GM23338 (cell line): ENCODE measurements around the gene THYN1. TPM values are rescaled to one million over a fixed set of nuclear protein-coding genes. Genes with fewer than 3 reads are reported as not detected.

Source experiments
- ATAC-seq: fragments of 200-7000 bp; cut with Tn5 transposase; 3 replicates; pipeline ENCODE4 v1.9.1; 2020
- DNase-seq: peaks from one replicate; pipeline ENCODE4 v3.0.0-alpha.2; 2015; ENCODE audit warnings: low spot score
- H2AFZ ChIP-seq: fragments of 200-600 bp; sonication (generic); 2 replicates; pipeline ENCODE4 v1.8.0; 2016; ENCODE audit warnings: antibody characterized with exemption, mild to moderate bottlenecking, moderate library complexity
- H3F3A ChIP-seq: fragments of 200-600 bp; sonication (generic); replicated peaks from 2 replicates; pipeline ENCODE4 v1.8.0; 2017; ENCODE audit warnings: antibody characterized with exemption, mixed run types, low read depth
- H3K27ac ChIP-seq: fragments of 200-600 bp; sonication (generic); 2 replicates; pipeline ENCODE4 v1.6.1; 2016; ENCODE audit warnings: low read depth
- H3K27me3 ChIP-seq: fragments of 200-600 bp; sonication (generic); 2 replicates; pipeline ENCODE4 v1.8.0; 2016; ENCODE audit warnings: mild to moderate bottlenecking, mixed run types, moderate library complexity; ENCODE audit not compliant: insufficient read depth
- H3K36me3 ChIP-seq: fragments of 200-600 bp; sonication (generic); 2 replicates; pipeline ENCODE4 v1.8.0; 2016; ENCODE audit warnings: mild to moderate bottlenecking; ENCODE audit not compliant: insufficient read depth
- H3K4me1 ChIP-seq: fragments of 200-600 bp; sonication (generic); 2 replicates; pipeline ENCODE4 v1.8.0; 2016; ENCODE audit warnings: mild to moderate bottlenecking, moderate library complexity; ENCODE audit not compliant: insufficient read depth
- H3K4me2 ChIP-seq: fragments of 200-600 bp; sonication (generic); 2 replicates; pipeline ENCODE4 v1.7.1; 2017; ENCODE audit warnings: mixed run types
- H3K4me3 ChIP-seq: fragments of 200-600 bp; sonication (generic); 2 replicates; pipeline ENCODE4 v1.6.1; 2016; ENCODE audit warnings: mixed run types
- H3K79me2 ChIP-seq: fragments of 200-600 bp; sonication (generic); replicated peaks from 2 replicates; pipeline ENCODE4 v1.8.0; 2017; ENCODE audit warnings: mild to moderate bottlenecking; ENCODE audit not compliant: insufficient read depth
- H3K9me2 ChIP-seq: fragments of 200-600 bp; sonication (generic); 2 replicates; pipeline ENCODE4 v1.8.0; 2017; ENCODE audit not compliant: insufficient read depth
- H4K20me1 ChIP-seq: fragments of 200-600 bp; sonication (generic); replicated peaks from 2 replicates; pipeline ENCODE4 v1.8.0; 2017; ENCODE audit warnings: mild to moderate bottlenecking; ENCODE audit not compliant: insufficient read depth
- H3K27ac Mint-ChIP-seq: 2 replicates; pipeline ENCODE4 v1.8.0; 2020; ENCODE audit warnings: inconsistent platforms, mild to moderate bottlenecking, moderate library complexity, mixed read lengths
- H3K27me3 Mint-ChIP-seq: 3 replicates; pipeline ENCODE4 v1.8.0; 2022; ENCODE audit warnings: low read depth, mild to moderate bottlenecking, moderate library complexity, mixed read lengths, inconsistent platforms; ENCODE audit not compliant: insufficient read depth, poor library complexity
- H3K36me3 Mint-ChIP-seq: 3 replicates; pipeline ENCODE4 v1.8.0; 2021; ENCODE audit warnings: low read depth, mild to moderate bottlenecking, inconsistent platforms, moderate library complexity, mixed read lengths
- H3K4me1 Mint-ChIP-seq: 3 replicates; pipeline ENCODE4 v1.8.0; 2020; ENCODE audit warnings: mild to moderate bottlenecking, inconsistent platforms, mixed read lengths
- H3K4me3 Mint-ChIP-seq: 3 replicates; pipeline ENCODE4 v1.8.0; 2021; ENCODE audit warnings: moderate library complexity, mild to moderate bottlenecking, inconsistent platforms, mixed read lengths
- H3K9me3 Mint-ChIP-seq: 3 replicates; pipeline ENCODE4 v1.8.0; 2020; ENCODE audit warnings: moderate library complexity, mild to moderate bottlenecking, inconsistent platforms, mixed read lengths
- CREB1 ChIP-seq: fragments of 250-450 bp; sonication (Bioruptor Pico); IDR thresholded peaks from 2 replicates; pipeline ENCODE4 v1.5.0; 2020; ENCODE audit warnings: low read depth, mild to moderate bottlenecking, moderate library complexity
- EZH2 ChIP-seq: fragments of 200-600 bp; sonication (generic); IDR thresholded peaks from one replicate; pipeline ENCODE4 v1.8.0; 2017; ENCODE audit warnings: antibody characterized with exemption, mild to moderate bottlenecking, low read depth; ENCODE audit not compliant: unreplicated experiment
- EZH2phosphoT487 ChIP-seq: fragments of 200-600 bp; sonication (generic); IDR thresholded peaks from one replicate; pipeline ENCODE4 v1.8.1; 2018; ENCODE audit warnings: antibody characterized with exemption; ENCODE audit not compliant: unreplicated experiment
- JUNB ChIP-seq: IDR thresholded peaks from one replicate; pipeline ENCODE4 v1.6.1; 2016; ENCODE audit warnings: antibody characterized with exemption; ENCODE audit not compliant: unreplicated experiment
- POLR2AphosphoS5 ChIP-seq: IDR thresholded peaks from 2 replicates; pipeline ENCODE4 v1.6.1; 2016; ENCODE audit warnings: antibody characterized with exemption, low read depth
- STAT1 ChIP-seq: IDR thresholded peaks from one replicate; pipeline ENCODE4 v1.6.1; 2016; ENCODE audit warnings: antibody characterized with exemption; ENCODE audit not compliant: unreplicated experiment
- ZNF114 ChIP-seq: fragments of 250-450 bp; sonication (Bioruptor Pico); IDR thresholded peaks from 2 replicates; pipeline ENCODE4 v1.5.0; 2020; ENCODE audit warnings: mild to moderate bottlenecking, moderate library complexity
- ZNF331 ChIP-seq: fragments of 250-450 bp; sonication (Bioruptor Pico); IDR thresholded peaks from 2 replicates; pipeline ENCODE4 v1.5.0; 2020; ENCODE audit warnings: low read depth, mild to moderate bottlenecking, moderate library complexity
- polyA plus RNA-seq: library from polyadenylated mRNA; unstranded; fragments of >200 nt; fragmentation: Nextera tagmentation; extraction: Ambion mirVana; gene quantifications from 2 replicates; pipeline ENCODE4 v1.2.1, GENCODE V29; 2016
- total RNA-seq: library from RNA; depleted of rRNA; stranded (reverse); fragments of >200 nt; shearing (Covaris generic); gene quantifications from 2 replicates; pipeline ENCODE4 v1.2.3, GENCODE V29; 2014
- TF ChIP-seq, protein P1 (sequence below): IDR thresholded peaks from 2 replicates; pipeline ENCODE4 v1.6.1; 2016; ENCODE audit warnings: antibody characterized with exemption
- TF ChIP-seq, protein P2 (sequence below): IDR thresholded peaks from one replicate; pipeline ENCODE4 v1.6.1; 2018; ENCODE audit warnings: antibody characterized with exemption; ENCODE audit not compliant: unreplicated experiment
- TF ChIP-seq, protein P3 (sequence below), 2 experiments: fragments of 200-600 bp in 1 of 2; sonication (generic) in 1 of 2; conservative IDR thresholded peaks; 2 replicates each; pipeline versions ENCODE4 v1.5.1 to v1.6.1; 2016 to 2017; ENCODE audit warnings: antibody characterized with exemption in 2 of 2, low read depth in 2 of 2, mild to moderate bottlenecking in 2 of 2, moderate library complexity in 1 of 2
- TF ChIP-seq, protein P4 (sequence below): fragments of 250-450 bp; sonication (Bioruptor Pico); IDR thresholded peaks from 2 replicates; pipeline ENCODE4 v1.5.0; 2020; ENCODE audit warnings: mild to moderate bottlenecking, moderate library complexity

THYN1 gene
- total and polyA plus RNA-seq, 2 experiments from 2014 or later = 116 to 216 TPM

DNA sequence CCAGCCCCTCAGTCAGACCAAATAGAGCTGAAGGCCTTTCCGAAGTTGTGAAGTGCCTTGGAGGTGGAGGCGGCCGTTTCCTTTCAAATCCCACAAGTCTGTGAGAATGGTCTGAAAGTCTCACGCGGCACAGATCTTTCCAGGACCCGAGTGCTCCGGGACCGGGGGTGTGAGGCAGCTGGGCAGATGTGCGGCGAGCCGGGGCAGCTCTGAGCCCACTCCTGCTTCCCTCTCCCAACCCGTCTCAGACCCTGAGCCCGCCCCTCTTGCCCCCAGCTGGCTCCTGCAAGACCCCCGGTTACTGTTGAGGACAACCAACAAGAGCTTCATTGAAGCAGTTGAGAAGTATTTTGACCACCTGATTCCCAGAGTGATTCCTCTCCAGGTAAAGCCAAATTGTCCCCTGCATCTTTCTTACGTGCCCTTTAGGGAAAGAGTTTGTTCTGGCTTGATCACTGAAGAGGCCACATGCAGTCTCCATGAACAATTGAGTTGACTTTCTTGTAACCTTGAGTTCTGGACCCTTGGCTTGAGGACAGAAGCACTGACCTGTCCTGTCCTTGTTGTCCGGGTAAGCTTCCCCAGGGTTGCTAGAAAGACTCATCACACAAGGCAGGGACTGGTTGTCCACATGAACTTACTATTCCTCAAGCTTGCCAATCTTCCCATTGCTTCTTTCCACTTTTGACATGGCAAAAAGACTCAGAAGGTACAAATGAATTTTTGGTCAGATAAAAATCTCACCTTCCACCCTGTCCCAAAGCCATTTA, 30.5 kb upstream of the THYN1 start:
- no peak for ATAC-seq
- Histone ChIP-seq H3K4me2 (no peak overlapping the region), H3F3A (no peaks in the 10 kb centered on the region), H3K27me3 (no peaks in the 10 kb centered on the region), H3K4me3 (no peak overlapping the region), H2AFZ (no peak overlapping the region), H3K27ac (no peak overlapping the region), H3K36me3 (peaks cover 14% of the 10 kb centered on the region), H3K79me2 (peaks cover 16% of the 10 kb centered on the region), H3K4me1 (0 out of 2 replicates have a peak, but pooled peaks cover 11% of the 10 kb centered on the region), H3K9me2 (no peaks in the 10 kb centered on the region), H4K20me1 (no peaks in the 10 kb centered on the region)
- DNase-seq = no peak
- TF ChIP-seq, protein P1, sequence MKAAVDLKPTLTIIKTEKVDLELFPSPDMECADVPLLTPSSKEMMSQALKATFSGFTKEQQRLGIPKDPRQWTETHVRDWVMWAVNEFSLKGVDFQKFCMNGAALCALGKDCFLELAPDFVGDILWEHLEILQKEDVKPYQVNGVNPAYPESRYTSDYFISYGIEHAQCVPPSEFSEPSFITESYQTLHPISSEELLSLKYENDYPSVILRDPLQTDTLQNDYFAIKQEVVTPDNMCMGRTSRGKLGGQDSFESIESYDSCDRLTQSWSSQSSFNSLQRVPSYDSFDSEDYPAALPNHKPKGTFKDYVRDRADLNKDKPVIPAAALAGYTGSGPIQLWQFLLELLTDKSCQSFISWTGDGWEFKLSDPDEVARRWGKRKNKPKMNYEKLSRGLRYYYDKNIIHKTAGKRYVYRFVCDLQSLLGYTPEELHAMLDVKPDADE = no peak
- TF ChIP-seq JUNB = no peak
- TF ChIP-seq, protein P2, sequence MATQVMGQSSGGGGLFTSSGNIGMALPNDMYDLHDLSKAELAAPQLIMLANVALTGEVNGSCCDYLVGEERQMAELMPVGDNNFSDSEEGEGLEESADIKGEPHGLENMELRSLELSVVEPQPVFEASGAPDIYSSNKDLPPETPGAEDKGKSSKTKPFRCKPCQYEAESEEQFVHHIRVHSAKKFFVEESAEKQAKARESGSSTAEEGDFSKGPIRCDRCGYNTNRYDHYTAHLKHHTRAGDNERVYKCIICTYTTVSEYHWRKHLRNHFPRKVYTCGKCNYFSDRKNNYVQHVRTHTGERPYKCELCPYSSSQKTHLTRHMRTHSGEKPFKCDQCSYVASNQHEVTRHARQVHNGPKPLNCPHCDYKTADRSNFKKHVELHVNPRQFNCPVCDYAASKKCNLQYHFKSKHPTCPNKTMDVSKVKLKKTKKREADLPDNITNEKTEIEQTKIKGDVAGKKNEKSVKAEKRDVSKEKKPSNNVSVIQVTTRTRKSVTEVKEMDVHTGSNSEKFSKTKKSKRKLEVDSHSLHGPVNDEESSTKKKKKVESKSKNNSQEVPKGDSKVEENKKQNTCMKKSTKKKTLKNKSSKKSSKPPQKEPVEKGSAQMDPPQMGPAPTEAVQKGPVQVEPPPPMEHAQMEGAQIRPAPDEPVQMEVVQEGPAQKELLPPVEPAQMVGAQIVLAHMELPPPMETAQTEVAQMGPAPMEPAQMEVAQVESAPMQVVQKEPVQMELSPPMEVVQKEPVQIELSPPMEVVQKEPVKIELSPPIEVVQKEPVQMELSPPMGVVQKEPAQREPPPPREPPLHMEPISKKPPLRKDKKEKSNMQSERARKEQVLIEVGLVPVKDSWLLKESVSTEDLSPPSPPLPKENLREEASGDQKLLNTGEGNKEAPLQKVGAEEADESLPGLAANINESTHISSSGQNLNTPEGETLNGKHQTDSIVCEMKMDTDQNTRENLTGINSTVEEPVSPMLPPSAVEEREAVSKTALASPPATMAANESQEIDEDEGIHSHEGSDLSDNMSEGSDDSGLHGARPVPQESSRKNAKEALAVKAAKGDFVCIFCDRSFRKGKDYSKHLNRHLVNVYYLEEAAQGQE = no peak
- no peak for TF ChIP-seq CREB1 (CRISPR knock-in tag)
- TF ChIP-seq STAT1 = no peak
- no peak for TF ChIP-seq EZH2phosphoT487
- TF ChIP-seq ZNF114 (CRISPR knock-in tag) = no peak
- no peak for TF ChIP-seq ZNF331 (CRISPR knock-in tag)
- TF ChIP-seq POLR2AphosphoS5 = no peak
- TF ChIP-seq EZH2 = no peak
- TF ChIP-seq, protein P3, sequence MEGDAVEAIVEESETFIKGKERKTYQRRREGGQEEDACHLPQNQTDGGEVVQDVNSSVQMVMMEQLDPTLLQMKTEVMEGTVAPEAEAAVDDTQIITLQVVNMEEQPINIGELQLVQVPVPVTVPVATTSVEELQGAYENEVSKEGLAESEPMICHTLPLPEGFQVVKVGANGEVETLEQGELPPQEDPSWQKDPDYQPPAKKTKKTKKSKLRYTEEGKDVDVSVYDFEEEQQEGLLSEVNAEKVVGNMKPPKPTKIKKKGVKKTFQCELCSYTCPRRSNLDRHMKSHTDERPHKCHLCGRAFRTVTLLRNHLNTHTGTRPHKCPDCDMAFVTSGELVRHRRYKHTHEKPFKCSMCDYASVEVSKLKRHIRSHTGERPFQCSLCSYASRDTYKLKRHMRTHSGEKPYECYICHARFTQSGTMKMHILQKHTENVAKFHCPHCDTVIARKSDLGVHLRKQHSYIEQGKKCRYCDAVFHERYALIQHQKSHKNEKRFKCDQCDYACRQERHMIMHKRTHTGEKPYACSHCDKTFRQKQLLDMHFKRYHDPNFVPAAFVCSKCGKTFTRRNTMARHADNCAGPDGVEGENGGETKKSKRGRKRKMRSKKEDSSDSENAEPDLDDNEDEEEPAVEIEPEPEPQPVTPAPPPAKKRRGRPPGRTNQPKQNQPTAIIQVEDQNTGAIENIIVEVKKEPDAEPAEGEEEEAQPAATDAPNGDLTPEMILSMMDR (conservative IDR thresholded peaks at IDR 0.05; ENCODE audit: low read depth in 2 of 2) = no peak
- TF ChIP-seq, protein P4, sequence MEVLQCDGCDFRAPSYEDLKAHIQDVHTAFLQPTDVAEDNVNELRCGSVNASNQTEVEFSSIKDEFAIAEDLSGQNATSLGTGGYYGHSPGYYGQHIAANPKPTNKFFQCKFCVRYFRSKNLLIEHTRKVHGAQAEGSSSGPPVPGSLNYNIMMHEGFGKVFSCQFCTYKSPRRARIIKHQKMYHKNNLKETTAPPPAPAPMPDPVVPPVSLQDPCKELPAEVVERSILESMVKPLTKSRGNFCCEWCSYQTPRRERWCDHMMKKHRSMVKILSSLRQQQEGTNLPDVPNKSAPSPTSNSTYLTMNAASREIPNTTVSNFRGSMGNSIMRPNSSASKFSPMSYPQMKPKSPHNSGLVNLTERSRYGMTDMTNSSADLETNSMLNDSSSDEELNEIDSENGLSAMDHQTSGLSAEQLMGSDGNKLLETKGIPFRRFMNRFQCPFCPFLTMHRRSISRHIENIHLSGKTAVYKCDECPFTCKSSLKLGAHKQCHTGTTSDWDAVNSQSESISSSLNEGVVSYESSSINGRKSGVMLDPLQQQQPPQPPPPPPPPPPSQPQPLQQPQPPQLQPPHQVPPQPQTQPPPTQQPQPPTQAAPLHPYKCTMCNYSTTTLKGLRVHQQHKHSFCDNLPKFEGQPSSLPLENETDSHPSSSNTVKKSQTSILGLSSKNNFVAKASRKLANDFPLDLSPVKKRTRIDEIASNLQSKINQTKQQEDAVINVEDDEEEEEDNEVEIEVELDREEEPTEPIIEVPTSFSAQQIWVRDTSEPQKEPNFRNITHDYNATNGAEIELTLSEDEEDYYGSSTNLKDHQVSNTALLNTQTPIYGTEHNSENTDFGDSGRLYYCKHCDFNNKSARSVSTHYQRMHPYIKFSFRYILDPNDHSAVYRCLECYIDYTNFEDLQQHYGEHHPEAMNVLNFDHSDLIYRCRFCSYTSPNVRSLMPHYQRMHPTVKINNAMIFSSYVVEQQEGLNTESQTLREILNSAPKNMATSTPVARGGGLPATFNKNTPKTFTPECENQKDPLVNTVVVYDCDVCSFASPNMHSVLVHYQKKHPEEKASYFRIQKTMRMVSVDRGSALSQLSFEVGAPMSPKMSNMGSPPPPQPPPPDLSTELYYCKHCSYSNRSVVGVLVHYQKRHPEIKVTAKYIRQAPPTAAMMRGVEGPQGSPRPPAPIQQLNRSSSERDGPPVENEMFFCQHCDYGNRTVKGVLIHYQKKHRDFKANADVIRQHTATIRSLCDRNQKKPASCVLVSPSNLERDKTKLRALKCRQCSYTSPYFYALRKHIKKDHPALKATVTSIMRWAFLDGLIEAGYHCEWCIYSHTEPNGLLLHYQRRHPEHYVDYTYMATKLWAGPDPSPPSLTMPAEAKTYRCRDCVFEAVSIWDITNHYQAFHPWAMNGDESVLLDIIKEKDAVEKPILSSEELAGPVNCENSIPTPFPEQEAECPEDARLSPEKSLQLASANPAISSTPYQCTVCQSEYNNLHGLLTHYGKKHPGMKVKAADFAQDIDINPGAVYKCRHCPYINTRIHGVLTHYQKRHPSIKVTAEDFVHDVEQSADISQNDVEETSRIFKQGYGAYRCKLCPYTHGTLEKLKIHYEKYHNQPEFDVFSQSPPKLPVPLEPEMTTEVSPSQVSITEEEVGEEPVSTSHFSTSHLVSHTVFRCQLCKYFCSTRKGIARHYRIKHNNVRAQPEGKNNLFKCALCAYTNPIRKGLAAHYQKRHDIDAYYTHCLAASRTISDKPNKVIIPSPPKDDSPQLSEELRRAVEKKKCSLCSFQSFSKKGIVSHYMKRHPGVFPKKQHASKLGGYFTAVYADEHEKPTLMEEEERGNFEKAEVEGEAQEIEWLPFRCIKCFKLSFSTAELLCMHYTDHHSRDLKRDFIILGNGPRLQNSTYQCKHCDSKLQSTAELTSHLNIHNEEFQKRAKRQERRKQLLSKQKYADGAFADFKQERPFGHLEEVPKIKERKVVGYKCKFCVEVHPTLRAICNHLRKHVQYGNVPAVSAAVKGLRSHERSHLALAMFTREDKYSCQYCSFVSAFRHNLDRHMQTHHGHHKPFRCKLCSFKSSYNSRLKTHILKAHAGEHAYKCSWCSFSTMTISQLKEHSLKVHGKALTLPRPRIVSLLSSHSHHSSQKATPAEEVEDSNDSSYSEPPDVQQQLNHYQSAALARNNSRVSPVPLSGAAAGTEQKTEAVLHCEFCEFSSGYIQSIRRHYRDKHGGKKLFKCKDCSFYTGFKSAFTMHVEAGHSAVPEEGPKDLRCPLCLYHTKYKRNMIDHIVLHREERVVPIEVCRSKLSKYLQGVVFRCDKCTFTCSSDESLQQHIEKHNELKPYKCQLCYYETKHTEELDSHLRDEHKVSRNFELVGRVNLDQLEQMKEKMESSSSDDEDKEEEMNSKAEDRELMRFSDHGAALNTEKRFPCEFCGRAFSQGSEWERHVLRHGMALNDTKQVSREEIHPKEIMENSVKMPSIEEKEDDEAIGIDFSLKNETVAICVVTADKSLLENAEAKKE (CRISPR knock-in tag) = no peak
- no peaks in the 10 kb centered on the region for H3K27me3 Mint-ChIP-seq
- H3K9me3 Mint-ChIP-seq = no peaks in the 10 kb centered on the region
- peaks cover 25% of the 10 kb centered on the region for H3K4me1 Mint-ChIP-seq
- no peak overlapping the region for H3K4me3 Mint-ChIP-seq
- H3K27ac Mint-ChIP-seq = no peak overlapping the region
- peaks cover 65% of the 10 kb centered on the region for H3K36me3 Mint-ChIP-seq
